Measurements from ENCODE around the gene FAAP20.

FAAP20 gene

DNA sequence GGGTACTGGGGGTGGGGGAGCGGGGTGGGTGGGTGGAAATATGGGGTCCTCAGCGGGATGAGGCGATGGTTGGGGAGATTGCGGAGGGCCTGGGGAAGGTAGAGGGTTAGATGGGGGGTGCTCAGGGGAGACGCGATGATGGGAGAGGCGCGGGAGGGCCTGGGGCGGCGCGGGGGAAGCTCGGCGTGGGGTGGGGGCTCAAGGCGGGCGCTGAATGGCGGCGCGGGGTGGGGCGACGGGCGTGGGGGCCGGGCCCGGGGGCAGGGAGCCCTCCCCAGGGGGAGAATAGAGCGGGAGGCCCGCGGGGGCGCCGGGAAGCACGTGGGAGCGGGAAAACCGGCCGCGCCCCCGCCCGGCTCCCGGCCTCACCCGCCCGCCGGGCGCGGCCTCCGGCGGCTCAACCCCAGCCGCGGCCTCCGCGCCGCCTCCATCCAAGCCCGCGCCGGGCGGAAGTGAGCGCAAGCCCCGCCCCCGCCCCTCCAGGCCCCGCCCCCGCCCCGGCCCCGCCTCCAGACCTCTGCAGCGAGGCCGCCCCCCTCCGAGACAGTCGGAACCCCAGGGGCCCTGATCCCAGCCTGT, at the start of gene FAAP20:
Gene FAAP20, minus strand, starts transcription at position 454 of the 579 bp plus-strand sequence. Its CDS starts 23 bp downstream, at position 431.
- DNase-seq = peak; percentile 78

- no peak for DNase-seq
Observed at GRCh38 chr1:2242814-2243725, 48.5 kb upstream of the FAAP20 start.

GRCh38 chr1:2241820-2242219, 47.2 kb upstream of the FAAP20 start:
- DNase-seq = no peak

DNA sequence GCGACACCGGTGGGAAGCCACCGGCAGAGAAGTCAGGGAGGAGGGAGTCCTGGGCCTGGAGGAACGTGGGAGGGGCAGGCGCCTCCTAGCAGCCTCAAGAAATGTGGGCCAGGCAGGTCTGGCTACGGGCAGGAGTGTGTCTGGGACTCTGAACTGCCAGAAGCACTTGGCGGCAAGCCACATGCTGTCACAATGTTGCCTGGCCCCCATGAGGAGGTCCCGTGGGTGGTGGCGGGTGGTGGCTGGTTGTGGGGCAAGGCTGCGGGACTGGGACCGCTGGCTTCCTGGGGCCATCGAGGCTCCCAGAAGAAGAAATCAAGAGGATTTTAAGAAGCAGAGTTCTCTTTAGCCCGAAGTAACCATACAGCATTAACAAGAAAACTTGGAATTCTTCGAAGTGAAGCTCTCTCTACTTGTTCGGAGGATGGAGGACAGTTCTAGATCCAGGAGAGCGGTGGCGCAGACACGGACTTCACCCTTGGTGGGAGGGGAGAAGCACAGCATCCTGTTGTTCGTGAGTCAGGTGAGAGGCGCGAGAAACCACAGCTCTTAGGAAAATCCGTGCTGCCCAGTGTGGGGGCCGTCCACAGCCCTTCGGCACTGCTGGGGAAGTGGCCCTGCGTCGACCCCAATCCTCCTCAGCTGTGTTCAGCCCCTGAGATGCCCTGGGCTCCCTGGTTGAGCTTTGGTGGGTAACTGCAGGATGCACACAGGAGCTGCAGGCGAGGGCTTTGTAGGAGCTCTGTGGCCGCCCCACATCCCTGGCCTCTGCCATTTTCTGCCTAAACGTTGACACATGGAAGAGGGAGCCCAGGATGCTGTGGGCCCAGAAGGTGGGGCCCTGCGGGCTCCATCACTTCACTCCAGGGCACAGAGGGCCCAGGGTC, 45.9 kb upstream of the FAAP20 start:
- no peak for DNase-seq

GRCh38 chr1:2239384-2239985, 44.9 kb upstream of the FAAP20 start:
- DNase-seq = no peak

GRCh38 chr1:2239013-2239370, 44.4 kb upstream of the FAAP20 start:
- DNase-seq = no peak

DNA sequence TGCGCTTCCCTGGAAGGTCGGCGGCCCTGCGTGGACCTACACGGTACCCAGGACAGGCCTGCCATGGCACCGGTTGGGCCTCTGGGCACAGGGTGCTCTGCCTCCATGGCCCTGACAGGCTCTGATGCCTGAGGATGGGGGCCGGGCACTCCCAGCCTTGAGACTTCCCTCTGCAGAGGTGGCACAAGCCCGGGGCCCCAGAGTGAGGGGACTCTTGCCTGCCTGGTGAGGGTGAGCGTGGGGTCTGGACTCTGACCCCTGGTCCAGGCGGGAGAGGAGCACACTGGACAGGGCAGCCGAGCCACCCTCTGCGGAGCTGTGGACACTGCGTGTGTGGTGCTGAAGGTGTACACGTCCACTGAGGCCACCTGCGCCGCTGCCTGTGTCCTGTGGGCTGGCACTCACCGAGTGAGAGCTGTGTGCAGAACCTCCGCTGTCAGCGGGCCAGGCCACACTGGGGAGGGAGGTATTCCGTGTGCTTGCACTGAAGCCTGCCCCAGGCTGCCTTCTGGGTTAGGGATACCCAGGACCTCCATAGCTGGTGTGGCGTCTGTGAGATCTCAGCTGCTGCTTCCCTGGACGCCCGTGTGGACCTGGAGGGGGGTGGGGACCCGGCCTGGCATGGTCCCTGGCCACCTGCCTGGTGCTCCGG, 43.9 kb upstream of the FAAP20 start:
- DNase-seq = no peak

DNA sequence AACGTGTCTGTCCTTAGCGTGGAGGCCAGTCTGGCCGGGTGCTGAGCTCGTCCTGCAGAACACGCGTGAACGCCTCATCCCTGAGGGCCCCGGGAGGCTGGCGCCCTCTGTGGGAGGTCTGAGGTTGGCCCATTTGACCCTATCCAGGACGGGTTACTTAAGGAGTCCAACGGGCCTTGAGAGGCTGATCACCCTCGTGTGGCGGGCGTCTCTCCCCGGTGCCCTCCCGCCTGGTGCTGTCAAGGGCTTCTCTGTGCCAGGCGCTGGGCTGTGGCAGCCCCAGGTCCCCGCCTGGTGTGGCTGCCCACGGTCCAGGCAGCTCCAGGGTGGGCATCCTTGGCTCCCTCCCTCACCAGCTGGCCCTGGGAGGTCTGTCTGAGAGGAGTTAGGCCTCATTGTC, 43.2 kb upstream of the FAAP20 start:
- no peak for DNase-seq

DNA sequence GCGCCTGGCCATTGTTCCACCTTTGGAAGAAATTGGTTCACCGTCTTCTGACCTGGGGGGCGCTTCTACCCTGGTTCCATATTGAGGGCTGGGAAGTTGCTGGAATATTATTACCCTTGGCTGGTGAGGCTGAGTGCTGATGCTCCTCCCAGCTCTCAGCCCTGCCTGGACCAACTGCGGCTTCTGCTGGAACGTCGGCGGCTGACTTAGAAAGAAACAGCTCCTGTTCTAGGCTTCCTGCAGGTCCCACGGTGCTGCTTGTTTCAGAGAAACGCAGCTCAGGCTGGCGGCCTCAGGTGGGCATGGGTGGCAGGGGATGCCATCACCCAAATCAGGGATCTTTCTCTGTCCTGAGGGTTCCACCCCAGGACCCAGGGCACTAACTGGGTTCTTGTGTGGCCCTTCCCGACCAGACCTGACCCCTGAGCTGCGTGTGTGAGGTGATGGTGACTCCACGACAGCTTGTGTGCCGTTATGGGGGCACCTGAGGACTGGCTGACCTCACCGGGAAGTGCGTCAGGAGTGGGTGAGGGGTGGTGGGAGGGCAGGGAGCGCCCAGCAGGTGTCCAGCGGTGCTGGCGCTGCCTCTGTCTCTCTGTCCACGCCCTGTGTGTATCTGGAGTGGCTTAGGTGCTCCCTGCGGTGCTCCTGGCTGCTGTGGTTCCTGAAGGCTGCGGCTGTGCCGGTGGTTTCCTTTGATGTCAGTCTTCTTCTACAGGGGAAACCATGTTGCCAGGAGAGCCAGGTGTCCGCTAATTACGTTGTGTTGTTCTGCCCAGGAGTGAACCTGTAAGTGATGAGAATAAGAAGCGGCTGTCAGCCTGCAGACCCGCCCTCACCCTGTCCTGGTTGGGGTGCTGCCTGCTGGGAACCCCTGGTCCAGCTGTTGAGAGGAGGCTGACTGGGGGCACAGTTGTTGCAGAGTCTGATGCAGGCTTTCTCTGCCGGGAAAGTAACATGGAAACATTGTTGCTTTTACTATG, 42.4 kb upstream of the FAAP20 start:
- DNase-seq = no peak

- no peak for DNase-seq
Observed at GRCh38 chr1:2235300-2235998, 40.9 kb upstream of the FAAP20 start.

DNA sequence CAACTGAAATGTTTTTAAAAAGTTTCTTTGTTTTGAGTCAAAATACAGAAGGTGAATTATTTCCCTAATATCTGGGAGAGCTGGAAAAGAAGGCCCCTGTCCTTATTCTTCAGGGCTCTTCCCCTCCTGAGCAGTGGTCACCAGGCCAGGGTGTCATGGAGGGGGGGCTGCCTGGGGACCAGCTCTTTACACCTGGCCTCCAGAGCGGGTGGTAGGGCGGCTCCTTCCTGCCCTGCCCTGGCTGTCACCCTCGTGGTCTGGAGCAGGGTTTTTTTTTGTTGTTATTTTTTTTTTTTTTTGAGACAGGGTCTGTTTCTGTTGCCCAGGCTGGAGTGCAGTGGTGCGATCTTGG, 40.2 kb upstream of the FAAP20 start:
- DNase-seq = no peak

GRCh38 chr1:2233997-2234761, 39.6 kb upstream of the FAAP20 start:
- peak; percentile 69 for DNase-seq

- no peak for DNase-seq
Observed at GRCh38 chr1:2233468-2233867, 38.9 kb upstream of the FAAP20 start.

GRCh38 chr1:2232916-2233438, 38.4 kb upstream of the FAAP20 start:
- DNase-seq = no peak

DNA sequence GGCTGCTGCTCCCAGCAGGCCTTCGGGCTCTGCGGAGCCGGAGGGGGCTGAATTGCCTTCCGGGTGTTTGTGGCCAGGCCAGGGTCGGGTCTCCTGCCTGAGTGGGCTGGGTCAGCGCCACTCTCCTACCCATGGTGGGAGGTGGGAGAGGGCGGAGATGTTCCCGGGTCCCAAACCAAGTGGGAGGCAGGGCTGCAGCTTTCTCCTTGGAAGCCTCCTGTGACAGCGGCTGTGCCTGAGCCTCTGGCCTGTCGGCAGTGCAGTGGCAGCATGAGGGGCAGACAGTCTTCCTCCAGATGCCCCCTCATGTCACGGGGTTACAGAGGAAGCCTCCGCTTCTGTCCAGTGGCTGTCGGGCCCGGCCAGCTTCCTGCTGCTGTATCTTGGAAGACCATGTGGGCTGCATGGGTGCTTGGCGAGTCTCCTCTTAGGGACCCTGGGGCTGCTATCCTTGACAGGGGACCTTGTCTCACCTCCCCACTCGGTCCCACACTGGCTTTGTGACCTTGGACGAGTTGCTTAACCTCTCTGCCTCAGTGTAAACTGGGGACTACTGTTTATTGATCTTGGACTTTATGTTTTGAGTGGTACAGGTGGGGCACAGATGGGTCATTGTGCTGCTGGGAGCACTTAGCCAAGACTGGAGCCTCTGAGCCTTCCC, 37.8 kb upstream of the FAAP20 start:
- no peak for DNase-seq

- DNase-seq = peak; percentile 85
Observed at GRCh38 chr1:2231532-2232254, 37.1 kb upstream of the FAAP20 start.

DNA sequence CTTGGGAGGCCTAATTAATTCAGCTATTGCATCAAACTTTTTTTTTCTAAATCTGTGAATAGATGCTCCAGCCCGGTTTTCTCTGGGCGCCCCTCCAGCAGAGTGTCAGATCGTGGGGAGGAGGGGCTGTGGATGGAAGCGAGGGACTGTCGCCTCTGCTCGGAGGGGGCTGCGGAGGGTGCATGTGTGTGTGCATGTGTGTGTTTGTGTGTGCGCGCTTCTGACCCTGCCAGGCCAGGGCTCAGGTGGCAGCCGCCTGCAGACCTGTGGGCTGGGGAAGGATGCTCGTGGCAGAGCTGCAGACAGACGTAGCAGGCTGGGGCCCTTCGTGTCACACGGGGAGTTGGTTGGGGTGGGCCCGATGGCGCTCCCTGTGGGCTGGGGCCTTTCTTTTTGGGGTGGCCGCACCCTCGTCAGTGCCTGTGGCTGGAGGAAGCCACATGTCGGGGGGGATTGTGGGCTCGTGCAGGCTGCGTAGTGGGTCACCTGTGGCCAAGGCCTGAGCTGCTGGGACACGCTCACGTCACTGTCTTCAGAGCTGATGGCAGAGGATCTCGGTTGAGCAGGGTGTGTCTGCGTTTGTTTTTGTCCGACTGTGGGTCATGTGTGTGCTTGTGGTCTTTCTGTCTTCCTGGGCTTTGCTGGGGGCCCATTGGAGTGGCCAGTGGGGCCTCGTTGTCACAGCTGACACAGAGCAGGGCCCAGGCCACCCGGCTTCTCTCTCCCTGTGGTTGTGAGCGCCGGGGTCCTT, 36.4 kb upstream of the FAAP20 start:
- peak; percentile 57 for DNase-seq

Data from stimulated activated CD8-positive, alpha-beta memory T cell treated with anti-CD3 and anti-CD28 coated beads, Interleukin-4, amount 100 ng/mL, for 48 hours (primary cell).